NT2/D1 (cell line): ENCODE data around the gene CLEC2B.

Source experiments
- DNase-seq: peaks from one replicate; pipeline ENCODE4 v3.0.0-alpha.2; 2011; ENCODE audit warnings: low read depth, low spot score
- H3K27me3 ChIP-seq: 2 replicates; pipeline ENCODE4 v1.6.0; 2011; ENCODE audit warnings: mild to moderate bottlenecking; ENCODE audit not compliant: insufficient read length, insufficient read depth
- H3K36me3 ChIP-seq: 2 replicates; pipeline ENCODE4 v1.6.1; 2011; ENCODE audit warnings: mild to moderate bottlenecking, low read length, mixed read lengths; ENCODE audit not compliant: insufficient read depth, insufficient read length
- H3K4me1 ChIP-seq: 2 replicates; pipeline ENCODE4 v1.5.1; 2011; ENCODE audit not compliant: insufficient read depth, insufficient read length
- H3K4me3 ChIP-seq: 2 replicates; pipeline ENCODE4 v1.5.1; 2011; ENCODE audit warnings: low read depth; ENCODE audit not compliant: insufficient read length
- H3K9ac ChIP-seq: 2 replicates; pipeline ENCODE4 v1.6.0; 2011; ENCODE audit warnings: low read depth; ENCODE audit not compliant: insufficient read length
- H3K9me3 ChIP-seq: 2 replicates; pipeline ENCODE4 v1.5.1; 2011; ENCODE audit warnings: mild to moderate bottlenecking, low read length; ENCODE audit not compliant: insufficient read depth
- SUZ12 ChIP-seq: IDR thresholded peaks from 2 replicates; pipeline ENCODE4 v1.6.1; 2011; ENCODE audit not compliant: insufficient read length, insufficient read depth; ENCODE audit errors: extremely low read depth
- YY1 ChIP-seq: IDR thresholded peaks from 2 replicates; pipeline ENCODE4 v1.6.1; 2011; ENCODE audit not compliant: insufficient read length, insufficient read depth
- ZNF274 ChIP-seq: IDR thresholded peaks from 2 replicates; pipeline ENCODE4 v1.6.1; 2011; ENCODE audit warnings: mild to moderate bottlenecking, low read depth, low read length

Gene CLEC2B

GRCh38 chr12:9869307-9870161 lies at the start of gene CLEC2B:
CLEC2B (minus strand) TSS chr12:9869354.
- Histone ChIP-seq H3K9me3 (no peaks in the 10 kb centered on the region), H3K36me3 (no peaks in the 10 kb centered on the region), H3K27me3 (no peaks in the 10 kb centered on the region), H3K9ac (no peak within 1 kb of the TSS), H3K4me3 (no peak within 1 kb of the TSS), H3K4me1 (no peaks in the 10 kb centered on the region)
- no peak for DNase-seq
- TF ChIP-seq SUZ12 (no peak), YY1 (no peak), ZNF274 (no peak)

GRCh38 chr12:9911708-9912107 lies 42.6 kb upstream of the CLEC2B start:
- no peak overlapping the region for H3K4me3 ChIP-seq
- no peaks in the 10 kb centered on the region for H3K4me1 ChIP-seq
- TF ChIP-seq YY1 = no peak
- TF ChIP-seq ZNF274 = no peak
- no peak for TF ChIP-seq SUZ12
- H3K36me3 ChIP-seq = no peaks in the 10 kb centered on the region
- H3K9me3 ChIP-seq = peaks cover 58% of the 10 kb centered on the region
- no peak for DNase-seq
- H3K9ac ChIP-seq = no peak overlapping the region
- H3K27me3 ChIP-seq = no peaks in the 10 kb centered on the region

- Histone ChIP-seq H3K9ac (no peak overlapping the region), H3K27me3 (no peaks in the 10 kb centered on the region)
Observed at GRCh38 chr12:9910716-9911421, 41.7 kb upstream of the CLEC2B start.

GRCh38 chr12:9909724-9910123 lies 40.6 kb upstream of the CLEC2B start:
- H3K4me3 ChIP-seq = no peak overlapping the region
- H3K9me3 ChIP-seq = peaks cover 68% of the 10 kb centered on the region
- H3K27me3 ChIP-seq = no peaks in the 10 kb centered on the region
- TF ChIP-seq YY1 (no peak), SUZ12 (no peak), ZNF274 (no peak)
- H3K36me3 ChIP-seq = no peaks in the 10 kb centered on the region
- H3K9ac ChIP-seq = no peak overlapping the region
- no peak for DNase-seq
- no peaks in the 10 kb centered on the region for H3K4me1 ChIP-seq

More at GRCh38 chr12:9910716-9911421, 41.7 kb upstream of the CLEC2B start:
- DNase-seq = no peak
- Histone ChIP-seq H3K4me3 (no peak overlapping the region), H3K36me3 (no peaks in the 10 kb centered on the region), H3K9me3 (peaks cover 63% of the 10 kb centered on the region), H3K4me1 (no peaks in the 10 kb centered on the region)
- TF ChIP-seq YY1 (no peak), ZNF274 (no peak)

- Histone ChIP-seq H3K4me1 (no peaks in the 10 kb centered on the region), H3K9ac (no peak overlapping the region), H3K4me3 (no peak overlapping the region), H3K9me3 (peaks cover 79% of the 10 kb centered on the region), H3K27me3 (no peaks in the 10 kb centered on the region), H3K36me3 (no peaks in the 10 kb centered on the region)
- no peak for DNase-seq
- TF ChIP-seq ZNF274 (no peak), YY1 (no peak), SUZ12 (no peak)
Observed at GRCh38 chr12:9908350-9908749, 39.2 kb upstream of the CLEC2B start.

- Histone ChIP-seq H3K9me3 (peaks cover 84% of the 10 kb centered on the region), H3K9ac (no peak overlapping the region), H3K36me3 (no peaks in the 10 kb centered on the region), H3K27me3 (no peaks in the 10 kb centered on the region), H3K4me1 (no peaks in the 10 kb centered on the region), H3K4me3 (no peak overlapping the region)
- no peak for DNase-seq
- no peak for TF ChIP-seq YY1
Observed at GRCh38 chr12:9907769-9908168, 38.6 kb upstream of the CLEC2B start.

GRCh38 chr12:9906873-9907272 lies 37.7 kb upstream of the CLEC2B start:
- no peak overlapping the region for H3K9ac ChIP-seq
- TF ChIP-seq SUZ12 = no peak
- no peak for TF ChIP-seq YY1
- no peak for TF ChIP-seq ZNF274
- DNase-seq = no peak
- H3K4me3 ChIP-seq = no peak overlapping the region
- H3K27me3 ChIP-seq = no peaks in the 10 kb centered on the region
- peaks cover 84% of the 10 kb centered on the region for H3K9me3 ChIP-seq
- H3K4me1 ChIP-seq = no peaks in the 10 kb centered on the region
- no peaks in the 10 kb centered on the region for H3K36me3 ChIP-seq
